ENCODE results near the gene TBCD.

TBCD gene

GRCh38 chr17:82900741-82901140, 148.9 kb downstream of the TBCD start:
- H3K27me3 ChIP-seq (ENCODE audit: low read depth, low read length): no peaks in the 10 kb centered on the region
- H3K4me3 ChIP-seq (ENCODE audit: low read length): no peak overlapping the region
- H3K79me2 ChIP-seq (ENCODE audit: low read length): no peaks in the 10 kb centered on the region
- H3K27ac ChIP-seq (ENCODE audit: low read length): no peak overlapping the region
- no peak overlapping the region for H3K9ac ChIP-seq (ENCODE audit: low read length)
- H3K4me2 ChIP-seq (ENCODE audit: low read length): no peak overlapping the region
- no peaks in the 10 kb centered on the region for H3K9me3 ChIP-seq (ENCODE audit: insufficient read depth, low read length)
- no peak for TF ChIP-seq EZH2phosphoT487 (IDR thresholded peaks at IDR 0.05; ENCODE audit: low read depth)
- TF ChIP-seq CTCF (IDR thresholded peaks at IDR 0.05; ENCODE audit: low read depth, low read length): no peak
- H4K20me1 ChIP-seq (ENCODE audit: insufficient read depth, low read length): no peaks in the 10 kb centered on the region; the same call in 1 of the 2 replicates
- no peaks in the 10 kb centered on the region for H3K4me1 ChIP-seq (ENCODE audit: low read length)
- no peaks in the 10 kb centered on the region for H3K36me3 ChIP-seq (replicated peaks; ENCODE audit: low read depth, low read length)
- no peak overlapping the region for H2AFZ ChIP-seq (ENCODE audit: low read depth, low read length)

GRCh38 chr17:82901356-82901755, 149.5 kb downstream of the TBCD start:
- Histone ChIP-seq H3K4me3 (ENCODE audit: low read length) (no peak overlapping the region), H3K9ac (ENCODE audit: low read length) (no peak overlapping the region), H4K20me1 (ENCODE audit: insufficient read depth, low read length) (no peaks in the 10 kb centered on the region; the same call in 1 of the 2 replicates), H3K27ac (ENCODE audit: low read length) (no peak overlapping the region), H3K9me3 (ENCODE audit: insufficient read depth, low read length) (no peaks in the 10 kb centered on the region), H2AFZ (ENCODE audit: low read depth, low read length) (no peak overlapping the region), H3K27me3 (ENCODE audit: low read depth, low read length) (no peaks in the 10 kb centered on the region), H3K4me1 (ENCODE audit: low read length) (no peaks in the 10 kb centered on the region), H3K36me3 (replicated peaks; ENCODE audit: low read depth, low read length) (no peaks in the 10 kb centered on the region), H3K79me2 (ENCODE audit: low read length) (no peaks in the 10 kb centered on the region), H3K4me2 (ENCODE audit: low read length) (no peak overlapping the region)
- TF ChIP-seq EZH2phosphoT487 (IDR thresholded peaks at IDR 0.05; ENCODE audit: low read depth) (no peak), CTCF (IDR thresholded peaks at IDR 0.05; ENCODE audit: low read depth, low read length) (no peak)

- H3K4me2 ChIP-seq (ENCODE audit: low read length): no peak overlapping the region
- no peaks in the 10 kb centered on the region for H3K36me3 ChIP-seq (replicated peaks; ENCODE audit: low read depth, low read length)
- no peak overlapping the region for H3K9ac ChIP-seq (ENCODE audit: low read length)
- no peak for TF ChIP-seq EZH2phosphoT487 (IDR thresholded peaks at IDR 0.05; ENCODE audit: low read depth)
- TF ChIP-seq CTCF (IDR thresholded peaks at IDR 0.05; ENCODE audit: low read depth, low read length): no peak
- no peaks in the 10 kb centered on the region for H3K27me3 ChIP-seq (ENCODE audit: low read depth, low read length)
- no peaks in the 10 kb centered on the region for H3K9me3 ChIP-seq (ENCODE audit: insufficient read depth, low read length)
- H4K20me1 ChIP-seq (ENCODE audit: insufficient read depth, low read length): no peaks in the 10 kb centered on the region; the same call in 1 of the 2 replicates
- H3K27ac ChIP-seq (ENCODE audit: low read length): no peak overlapping the region
- no peaks in the 10 kb centered on the region for H3K79me2 ChIP-seq (ENCODE audit: low read length)
- H3K4me1 ChIP-seq (ENCODE audit: low read length): no peaks in the 10 kb centered on the region
- H3K4me3 ChIP-seq (ENCODE audit: low read length): no peak overlapping the region
- no peak overlapping the region for H2AFZ ChIP-seq (ENCODE audit: low read depth, low read length)
Observed at GRCh38 chr17:82901856-82902255, 150.0 kb downstream of the TBCD start.

- Histone ChIP-seq H3K4me2 (ENCODE audit: low read length) (no peak overlapping the region), H3K27me3 (ENCODE audit: low read depth, low read length) (no peaks in the 10 kb centered on the region), H2AFZ (ENCODE audit: low read depth, low read length) (no peak overlapping the region), H3K9me3 (ENCODE audit: insufficient read depth, low read length) (no peaks in the 10 kb centered on the region), H4K20me1 (ENCODE audit: insufficient read depth, low read length) (no peaks in the 10 kb centered on the region; the same call in 1 of the 2 replicates), H3K36me3 (replicated peaks; ENCODE audit: low read depth, low read length) (no peaks in the 10 kb centered on the region), H3K79me2 (ENCODE audit: low read length) (no peaks in the 10 kb centered on the region), H3K4me1 (ENCODE audit: low read length) (no peaks in the 10 kb centered on the region), H3K9ac (ENCODE audit: low read length) (no peak overlapping the region), H3K4me3 (ENCODE audit: low read length) (no peak overlapping the region), H3K27ac (ENCODE audit: low read length) (no peak overlapping the region)
- TF ChIP-seq CTCF (IDR thresholded peaks at IDR 0.05; ENCODE audit: low read depth, low read length) (no peak), EZH2phosphoT487 (IDR thresholded peaks at IDR 0.05; ENCODE audit: low read depth) (no peak)
Observed at GRCh38 chr17:82902972-82903874, 151.4 kb downstream of the TBCD start.

All from OCI-LY3 (cell line).